T-helper 1 cell treated with Interleukin-12 subunit alpha and Interleukin-12 subunit beta and Interleukin-4 antibody, amounts not matched to agents 30 ng/mL and 1 ng/mL, for 36 hours (primary cell): ENCODE measurements around the gene EWSR1. TPM values are rescaled to one million over a fixed set of nuclear protein-coding genes. Genes with fewer than 3 reads are reported as not detected.
"Not testable (repeated sequence)": the region's sequence is repeated elsewhere in the genome, so short reads cannot be mapped to it uniquely, and the experiment has no call there.

Experiments used
- intact Hi-C: fragments of 100-400 bp; cut with micrococcal nuclease; formaldehyde crosslinking; loops from one replicate; pipeline ENCODE4 v1.15.1; 2024
- total RNA-seq: library from RNA; stranded (reverse); gene quantifications from 2 replicates; pipeline ENCODE4 v1.2.3, GENCODE V29; 2022

EWSR1 gene
- total RNA-seq, 1 donor from 2014 or later: 397 TPM

- intact Hi-C loops: no loop called here
Observed at GRCh38 chr22:29334148-29334547, 66.1 kb downstream of the EWSR1 start.

- intact Hi-C loops: no loop called here
Observed at GRCh38 chr22:29334696-29335344, 66.8 kb downstream of the EWSR1 start.

DNA sequence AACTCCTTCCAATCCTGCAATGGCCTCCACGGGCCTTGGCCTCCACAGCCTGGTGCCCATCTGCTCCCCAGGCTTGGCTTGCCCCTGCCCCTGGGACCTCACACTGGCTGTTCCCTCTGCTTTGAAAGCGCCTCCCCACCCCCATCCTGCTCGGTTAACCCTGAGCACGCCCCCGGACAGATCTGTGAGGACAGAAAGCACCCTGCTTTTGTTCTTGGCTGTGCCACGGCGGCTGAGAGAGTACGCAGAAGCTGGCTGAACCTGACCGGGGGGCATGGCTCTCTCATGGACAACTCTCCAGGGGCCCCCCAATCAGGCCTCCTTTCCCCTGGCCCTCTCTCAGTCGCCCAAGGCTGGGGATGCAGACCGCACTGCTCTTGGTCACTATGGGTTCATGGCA lies 67.6 kb downstream of the EWSR1 start:
- intact Hi-C loops: no loop called here

DNA sequence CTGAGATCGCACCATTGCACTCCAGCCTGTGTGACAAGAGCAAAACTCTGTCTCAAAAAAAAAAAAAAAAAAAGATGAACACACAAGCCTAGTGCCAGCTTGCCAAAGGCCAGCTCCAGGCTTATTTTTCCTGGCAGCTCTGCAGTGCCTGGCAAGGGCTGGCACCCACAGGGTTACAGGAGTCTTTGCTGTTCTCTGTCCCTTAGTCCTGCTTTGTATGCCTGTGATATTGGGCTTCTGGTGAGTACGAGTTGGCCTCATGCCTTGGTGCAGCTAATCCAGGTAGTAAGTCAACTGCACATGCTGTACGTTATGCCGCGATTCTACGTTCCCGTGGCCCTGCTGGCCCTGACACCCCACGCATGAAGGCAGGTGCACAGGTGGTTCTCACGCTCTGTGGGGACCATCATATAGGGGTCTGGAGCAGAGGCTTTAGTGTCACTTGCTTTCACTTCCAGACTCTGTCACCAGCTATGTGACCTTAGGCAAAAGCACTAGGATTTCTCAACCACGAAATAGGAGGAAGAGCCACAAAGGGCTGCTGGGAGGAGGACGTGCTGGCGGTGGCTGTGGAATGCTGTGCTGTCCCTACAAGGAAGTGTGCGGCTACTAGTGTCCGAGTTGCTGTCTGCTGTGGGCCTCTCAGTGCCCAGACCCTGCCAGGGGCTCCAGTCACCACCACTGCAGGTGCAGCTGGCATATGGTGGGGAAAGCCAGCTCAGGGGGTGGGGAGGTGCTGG lies 68.9 kb downstream of the EWSR1 start:
- intact Hi-C loops: no loop called here

DNA sequence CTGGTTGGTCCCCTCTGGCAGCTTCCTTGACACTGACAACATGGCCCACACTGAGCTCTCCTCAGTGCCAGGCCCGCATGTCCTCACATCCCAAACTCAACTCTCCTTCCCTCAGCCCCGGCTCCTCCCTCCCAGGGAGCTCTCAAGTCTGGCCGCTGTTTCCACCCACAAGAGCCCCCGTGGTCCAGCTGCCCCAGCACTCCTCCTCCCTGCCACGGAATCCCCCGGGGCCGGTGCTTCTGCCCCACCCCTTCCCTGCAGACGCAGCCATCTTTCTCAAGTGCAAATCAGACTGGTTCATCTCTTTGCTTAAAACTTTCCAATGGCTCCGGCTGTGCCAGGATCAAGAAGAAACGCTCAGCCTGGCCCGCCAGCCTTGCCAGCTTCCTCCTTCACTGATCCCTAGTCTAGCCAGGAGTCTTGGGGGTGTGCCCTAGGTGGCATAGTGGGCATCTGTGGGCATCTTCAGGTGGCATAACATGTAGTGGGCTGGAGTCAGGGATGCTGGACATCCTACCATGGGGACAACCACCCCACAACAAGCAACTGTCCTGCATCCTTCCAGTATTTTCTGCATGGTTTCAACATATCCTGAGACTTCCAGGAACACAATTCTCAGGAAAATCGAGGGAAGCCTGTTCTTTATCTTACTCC lies 69.7 kb downstream of the EWSR1 start:
- intact Hi-C loops: no loop called here

DNA sequence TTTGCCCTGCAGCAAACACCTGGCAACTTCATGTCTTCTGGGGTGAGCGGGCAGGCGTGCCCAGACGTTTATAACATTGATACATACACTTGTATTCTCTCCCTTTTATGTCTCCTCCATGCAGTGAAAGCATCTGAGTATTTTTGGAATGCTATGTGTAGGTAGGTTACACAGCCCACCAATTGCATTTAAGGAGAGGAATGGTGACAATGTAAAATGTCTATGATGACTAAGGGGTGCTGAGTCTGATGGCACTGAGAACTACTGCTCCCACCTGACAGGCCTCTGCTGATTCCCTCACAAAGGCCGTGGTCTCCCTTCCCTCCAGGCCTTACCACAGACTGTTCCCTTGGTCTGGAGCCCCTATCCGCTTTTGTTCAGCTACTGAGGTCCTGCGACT lies 70.3 kb downstream of the EWSR1 start:
- intact Hi-C loops: no loop called here

- intact Hi-C loops: no loop called here
Observed at GRCh38 chr22:29339381-29340235, 71.5 kb downstream of the EWSR1 start.

DNA sequence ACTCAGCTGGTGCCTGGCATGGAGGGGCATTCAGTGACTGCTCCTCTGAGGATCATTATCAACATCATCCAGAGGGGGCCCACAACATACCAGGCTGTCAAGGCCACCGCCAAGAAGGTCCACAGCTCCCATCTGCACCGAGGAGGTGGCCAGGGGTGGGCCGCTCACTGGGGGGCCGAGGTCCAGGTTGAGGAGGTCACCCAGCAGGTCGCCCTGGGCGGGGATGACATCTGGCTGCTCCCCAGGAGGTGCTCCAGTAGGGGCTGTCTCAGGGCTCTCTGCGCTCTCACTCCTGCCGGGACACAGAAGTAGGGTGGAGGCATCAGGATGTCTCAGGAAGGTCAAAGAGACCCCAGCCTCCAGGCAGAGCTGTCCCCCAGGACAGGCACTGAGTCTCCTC lies 72.5 kb downstream of the EWSR1 start:
- intact Hi-C loops: no loop called here

- intact Hi-C loops: no loop called here
Observed at GRCh38 chr22:29341056-29341848, 73.2 kb downstream of the EWSR1 start.

GRCh38 chr22:29341849-29342127 lies 73.7 kb downstream of the EWSR1 start:
- intact Hi-C loops: no loop called here

GRCh38 chr22:29342177-29342576 lies 74.1 kb downstream of the EWSR1 start:
- intact Hi-C loops: no loop called here

DNA sequence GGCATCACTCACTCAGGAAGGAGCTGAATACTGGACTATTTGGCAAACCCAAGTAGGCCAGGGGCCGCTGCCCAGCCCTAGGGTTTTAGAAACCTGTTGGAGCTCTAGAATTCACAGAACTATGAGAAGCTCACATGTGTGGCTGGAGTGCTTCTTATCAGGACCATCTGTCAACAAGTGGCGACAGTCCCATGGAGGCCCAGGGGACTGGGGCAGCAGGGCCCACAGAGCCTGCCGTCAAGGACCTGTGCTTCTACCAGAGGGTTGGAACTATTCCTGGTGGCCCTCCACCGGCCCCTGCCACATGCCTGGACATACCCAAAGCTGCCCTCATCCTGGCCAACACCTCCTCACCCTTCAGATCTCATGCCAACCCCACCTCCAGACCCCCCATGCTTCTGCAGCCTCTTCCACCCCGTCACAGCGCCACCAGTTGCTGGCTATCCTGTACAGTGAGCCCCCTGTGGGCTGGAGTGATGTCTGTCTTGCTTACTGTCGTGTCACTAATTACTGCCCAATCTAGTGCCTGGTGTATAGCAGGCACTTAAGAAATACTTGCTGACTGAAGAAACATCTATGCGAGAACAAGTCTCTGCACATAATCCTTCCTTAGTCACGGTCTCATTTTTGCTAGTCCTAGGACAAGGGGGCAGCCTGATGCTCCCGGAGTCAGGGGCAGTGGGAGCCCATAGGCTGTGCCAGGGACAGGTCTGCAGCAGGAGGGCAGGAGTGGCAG lies 74.7 kb downstream of the EWSR1 start:
- intact Hi-C loops: no loop called here

GRCh38 chr22:29343313-29343805 lies 75.3 kb downstream of the EWSR1 start:
- intact Hi-C loops: no loop called here

- intact Hi-C loops: no loop called here
Observed at GRCh38 chr22:29344137-29344536, 76.1 kb downstream of the EWSR1 start.

- intact Hi-C loops: not testable (repeated sequence)
Observed at GRCh38 chr22:29344889-29345288, 76.8 kb downstream of the EWSR1 start.

GRCh38 chr22:29345932-29346331 lies 77.9 kb downstream of the EWSR1 start:
- intact Hi-C loops: no loop called here

DNA sequence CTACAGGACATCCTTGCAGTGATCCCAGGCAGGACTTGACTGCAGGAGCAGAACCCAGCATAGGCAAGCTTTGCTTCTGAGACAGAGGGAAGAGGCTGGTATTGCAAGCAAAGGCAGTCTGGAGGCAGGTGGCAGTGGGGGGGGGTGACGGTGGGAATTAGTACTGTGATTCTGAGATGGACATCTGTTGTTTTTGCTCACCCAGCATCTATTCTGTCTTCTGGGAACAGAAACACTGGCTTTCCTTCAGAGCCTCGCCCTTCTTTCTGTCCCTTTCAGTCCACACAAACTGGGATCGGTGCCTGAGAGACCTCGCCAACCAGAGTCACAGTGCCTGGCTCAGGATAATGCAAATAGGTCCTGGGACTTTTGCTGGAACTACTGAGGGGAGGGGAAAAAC lies 78.6 kb downstream of the EWSR1 start:
- intact Hi-C loops: no loop called here

DNA sequence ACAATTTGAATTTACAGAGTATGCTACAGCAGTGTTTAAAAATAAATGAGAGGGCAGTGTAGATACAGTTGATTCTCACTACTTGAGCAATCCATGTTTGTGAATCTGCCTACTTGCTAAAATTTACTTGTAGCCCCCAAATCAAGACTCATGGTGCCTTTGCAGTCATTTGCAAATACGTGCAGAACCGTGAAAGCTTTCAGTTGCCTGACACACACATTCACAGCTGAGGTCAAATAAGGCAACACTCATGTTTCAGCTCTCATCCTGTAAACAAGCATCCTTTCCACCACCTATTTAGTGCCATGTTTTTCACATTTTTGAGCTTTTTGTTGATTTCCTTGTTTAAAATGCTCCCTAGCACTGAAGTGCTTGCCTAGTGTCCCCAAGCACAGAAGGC lies 80.0 kb downstream of the EWSR1 start:
- intact Hi-C loops: no loop called here

DNA sequence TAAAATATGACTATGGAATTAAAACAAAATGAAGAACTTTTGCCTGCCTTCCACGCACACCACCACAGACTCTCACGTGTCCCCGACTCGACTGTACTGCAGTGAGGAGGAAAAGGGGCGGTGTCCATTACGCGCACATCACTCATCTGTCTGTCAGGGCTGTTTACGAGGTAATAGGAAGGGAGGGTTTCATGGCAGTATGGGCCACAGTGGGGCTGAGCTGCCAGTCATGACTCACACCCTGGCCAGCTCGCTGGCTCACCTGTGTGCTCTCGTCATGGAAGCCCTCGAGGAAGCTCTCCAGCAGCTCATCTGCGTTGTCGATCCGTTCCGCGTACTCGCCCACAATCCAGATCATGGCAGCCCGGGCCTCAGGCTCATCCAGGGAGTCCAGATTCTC lies 80.9 kb downstream of the EWSR1 start:
- intact Hi-C loops: no loop called here
